AG09319 (cell line): ENCODE results near the gene KCND2.

Experiments
- DNase-seq: peaks from one replicate; pipeline ENCODE4 v3.0.0-alpha.2; 2010; ENCODE audit warnings: low read depth; ENCODE audit errors: extremely low read depth
- CTCF ChIP-seq: IDR thresholded peaks from 2 replicates; pipeline ENCODE4 v1.5.1; 2011; ENCODE audit warnings: low read depth, mild to moderate bottlenecking, inconsistent platforms, low read length, moderate library complexity

The KCND2 gene

GRCh38 chr7:120337308-120337907 is 64.4 kb downstream of the KCND2 start:
- TF ChIP-seq CTCF, result peak; percentile 28
- DNase-seq, result no peak

- no peak for TF ChIP-seq CTCF
- no peak for DNase-seq
Measured at GRCh38 chr7:120344276-120344675, 71.3 kb downstream of the KCND2 start.

GRCh38 chr7:120353171-120353570 is 80.2 kb downstream of the KCND2 start:
- DNase-seq, result no peak
- TF ChIP-seq CTCF, result no peak

- TF ChIP-seq CTCF, result no peak
- no peak for DNase-seq
Measured at GRCh38 chr7:120360918-120361317, 87.9 kb downstream of the KCND2 start.

- no peak for DNase-seq
Measured at GRCh38 chr7:120363414-120363813, 90.4 kb downstream of the KCND2 start.

GRCh38 chr7:120370954-120371353 is 98.0 kb downstream of the KCND2 start:
- no peak for TF ChIP-seq CTCF
- DNase-seq, result no peak

More at GRCh38 chr7:120363414-120363813, 90.4 kb downstream of the KCND2 start:
- no peak for TF ChIP-seq CTCF

- TF ChIP-seq CTCF, result no peak
- no peak for DNase-seq
Measured at GRCh38 chr7:120373174-120373573, 100.2 kb downstream of the KCND2 start.
